T-helper 2 cell treated with Interferon-gamma antibody and Interleukin-4, amounts not matched to agents 100 ng/mL and 5 ng/mL, for 36 hours (primary cell): ENCODE data around the gene TUBAL3. TPM values are rescaled to one million over a fixed set of nuclear protein-coding genes. Genes with fewer than 3 reads are reported as not detected.
"Not testable (repeated sequence)": the region's sequence is repeated elsewhere in the genome, so short reads cannot be mapped to it uniquely, and the experiment has no call there.

Experiments
- intact Hi-C: fragments of 100-400 bp; cut with micrococcal nuclease; formaldehyde crosslinking; loops from one replicate; pipeline ENCODE4 v1.15.1; 2023
- total RNA-seq: library from RNA; stranded (reverse); gene quantifications from 2 replicates; pipeline ENCODE4 v1.2.3, GENCODE V29; 2022

TUBAL3 gene
- total RNA-seq, 1 donor from 2014 or later: not detected

DNA sequence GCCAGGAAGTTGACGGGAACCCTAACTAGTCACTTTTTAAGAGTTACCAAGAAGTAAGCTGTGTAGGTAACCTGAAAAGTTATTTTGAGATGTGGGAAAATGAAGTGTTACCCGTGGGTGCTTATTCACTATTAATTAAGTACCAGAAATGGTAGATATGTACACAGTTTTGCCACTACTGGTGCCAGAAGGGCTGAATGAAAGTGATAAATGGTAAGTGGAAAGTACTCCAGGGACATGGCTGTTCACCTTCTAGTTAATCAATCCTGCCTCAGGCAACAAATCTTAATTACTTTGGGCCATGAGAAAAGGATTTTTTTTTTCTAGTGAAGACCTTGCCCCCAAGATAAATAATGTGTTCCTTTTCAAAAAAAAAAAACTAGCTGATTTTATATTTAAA is 23.5 kb upstream of the TUBAL3 start:
- intact Hi-C loops: no loop called here

DNA sequence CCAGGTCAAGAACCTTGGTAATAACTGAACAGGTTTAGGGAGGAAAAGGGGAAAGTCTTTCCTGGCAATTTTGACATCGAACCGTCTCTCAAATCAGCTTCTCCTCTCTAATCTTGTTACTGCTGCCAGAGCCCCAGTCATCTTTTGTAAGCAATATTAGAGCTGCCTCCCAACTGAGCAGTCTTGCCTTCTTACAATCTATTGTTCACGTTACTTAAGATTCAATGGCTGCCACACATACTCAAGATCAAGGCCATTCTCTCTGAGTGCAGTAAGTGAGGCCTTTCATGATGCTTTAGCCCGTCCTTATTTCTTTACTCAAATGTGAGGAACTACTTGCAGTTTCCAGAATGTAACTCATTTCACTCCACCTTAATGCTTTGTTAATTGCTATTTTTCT is 20.1 kb upstream of the TUBAL3 start:
- intact Hi-C loops: no loop called here

DNA sequence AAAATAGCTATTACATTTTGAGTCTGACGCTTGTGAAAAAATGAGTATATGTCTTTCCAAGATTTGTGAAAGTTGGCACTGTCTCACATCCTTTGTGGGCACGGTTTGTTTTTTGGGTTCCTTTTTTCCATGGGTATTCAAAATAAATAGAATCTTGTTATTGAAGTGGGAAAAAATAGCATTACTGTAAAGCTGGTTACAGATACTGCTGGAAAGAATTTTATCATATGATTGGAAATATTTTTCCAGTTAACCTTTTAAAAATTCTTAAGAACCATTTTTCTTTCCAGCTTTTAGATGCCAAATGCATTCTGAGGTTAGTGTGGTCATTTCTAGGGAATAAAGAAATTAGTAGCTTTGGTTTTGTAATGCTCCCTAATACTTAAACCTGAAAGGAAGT is 19.1 kb upstream of the TUBAL3 start:
- intact Hi-C loops: no loop called here

DNA sequence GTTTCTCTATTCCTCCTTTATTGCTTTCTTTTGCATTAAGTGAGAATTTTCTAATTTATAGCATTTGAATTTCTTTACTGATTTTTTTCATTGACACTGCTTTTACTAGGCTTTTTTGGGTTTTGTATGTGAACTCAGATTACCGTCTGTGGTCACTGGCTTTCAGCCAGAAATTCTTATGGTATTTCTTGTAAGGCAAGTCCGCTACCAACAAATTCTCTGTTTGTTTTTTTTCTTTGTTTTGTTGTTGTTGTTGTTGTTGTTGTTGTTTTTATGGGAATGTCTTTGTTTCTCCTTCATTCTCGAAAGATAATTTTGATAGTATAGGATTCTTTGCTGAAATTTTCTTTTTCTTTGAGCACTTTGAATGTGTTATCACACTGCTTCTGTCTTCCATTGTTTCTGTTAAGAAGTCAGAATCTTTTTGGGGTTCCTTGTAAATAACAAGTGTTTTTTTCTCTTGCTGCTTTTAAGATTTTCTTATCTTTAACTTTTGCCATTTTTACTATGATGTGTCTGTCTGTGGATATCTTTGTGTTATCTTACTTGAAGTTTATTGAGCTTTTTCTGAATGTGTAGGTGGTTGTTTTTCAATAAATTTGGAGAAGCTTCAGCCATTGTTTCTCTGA is 15.0 kb upstream of the TUBAL3 start:
- intact Hi-C loops: no loop called here

DNA sequence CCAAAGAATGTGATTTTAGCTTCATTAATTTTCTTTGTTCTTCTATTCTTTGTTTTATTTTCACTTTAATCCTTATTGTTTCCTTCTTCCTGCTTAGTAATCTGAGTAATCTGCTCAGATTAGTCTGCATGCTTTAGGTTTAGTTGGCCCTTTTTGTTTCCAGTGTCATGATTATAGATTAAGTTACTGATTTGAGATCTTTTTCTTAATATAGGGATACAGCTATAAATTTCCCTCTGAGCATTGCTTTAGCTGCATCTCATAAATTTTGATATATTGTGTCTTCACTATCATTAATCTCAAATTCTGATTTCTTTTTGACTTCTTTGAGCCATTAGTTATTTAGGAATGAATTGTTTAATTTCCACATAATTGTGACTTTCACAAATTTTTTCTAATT is 14.0 kb upstream of the TUBAL3 start:
- intact Hi-C loops: no loop called here

DNA sequence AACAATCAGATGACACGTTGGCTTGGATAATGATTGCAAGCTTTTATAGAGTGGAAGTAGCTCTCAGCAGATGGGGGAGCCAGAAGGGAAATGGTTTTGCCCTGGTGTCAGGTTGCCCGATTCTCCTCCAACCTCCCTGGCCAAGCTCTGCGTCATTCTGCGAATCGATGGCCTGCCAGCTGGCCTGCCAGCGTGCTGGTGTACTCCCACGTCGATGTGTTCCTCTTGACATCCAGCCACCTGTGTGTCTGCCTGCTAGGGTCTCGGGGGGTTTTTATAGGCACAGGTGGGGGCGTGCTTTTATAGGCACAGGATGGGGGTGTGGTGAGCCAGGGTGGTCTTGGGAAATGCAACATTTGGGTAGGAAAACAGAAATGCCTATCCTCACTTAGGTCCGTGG is 12.4 kb upstream of the TUBAL3 start:
- intact Hi-C loops: no loop called here

DNA sequence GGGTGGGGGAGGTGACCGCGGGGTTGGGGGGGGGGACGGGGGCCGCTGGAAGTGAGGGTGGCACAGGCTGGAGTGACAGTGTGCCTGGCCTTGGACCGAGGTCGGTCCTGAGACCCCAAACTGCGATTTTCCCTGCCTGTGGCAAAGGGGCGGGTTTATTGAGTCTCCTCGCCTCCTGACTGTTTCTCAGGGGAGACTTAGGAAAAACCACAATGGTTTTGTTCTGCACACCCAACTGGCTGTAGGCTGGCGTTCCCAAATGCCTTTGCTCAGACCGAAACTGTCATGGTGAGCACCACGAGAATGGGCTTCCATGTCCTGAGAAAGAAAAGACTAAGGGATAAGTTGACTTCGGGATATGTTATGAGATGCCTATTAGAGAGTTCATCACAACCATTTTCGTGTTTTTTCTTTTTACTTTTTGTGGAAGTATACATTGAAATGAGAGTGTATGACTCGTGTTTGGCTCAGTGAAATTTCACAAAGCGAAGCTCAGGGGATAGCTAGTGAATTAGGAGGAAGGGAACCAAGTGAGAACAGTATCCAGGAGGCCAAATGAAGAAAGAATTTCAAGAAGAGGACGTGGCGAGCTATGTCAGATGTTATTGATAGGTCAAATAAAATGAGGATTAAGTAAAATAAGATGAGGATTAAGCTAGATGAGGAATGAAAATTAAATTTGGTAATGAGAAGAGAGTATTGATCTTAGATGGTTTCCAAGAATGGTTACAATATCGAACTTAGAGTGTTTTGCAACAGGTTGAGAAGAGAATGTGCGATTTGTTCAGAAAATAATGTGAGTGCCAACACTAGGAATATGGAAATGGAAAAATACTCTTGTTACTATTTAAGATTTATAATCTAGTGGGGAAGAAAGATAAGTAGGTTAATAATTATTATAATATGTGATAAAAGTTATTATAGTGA is 8.6 kb upstream of the TUBAL3 start:
- intact Hi-C loops: loop anchor here (2.0 kb wide), 1 partner anchor 34 kb away; no protein-coding TSS in a partner anchor

DNA sequence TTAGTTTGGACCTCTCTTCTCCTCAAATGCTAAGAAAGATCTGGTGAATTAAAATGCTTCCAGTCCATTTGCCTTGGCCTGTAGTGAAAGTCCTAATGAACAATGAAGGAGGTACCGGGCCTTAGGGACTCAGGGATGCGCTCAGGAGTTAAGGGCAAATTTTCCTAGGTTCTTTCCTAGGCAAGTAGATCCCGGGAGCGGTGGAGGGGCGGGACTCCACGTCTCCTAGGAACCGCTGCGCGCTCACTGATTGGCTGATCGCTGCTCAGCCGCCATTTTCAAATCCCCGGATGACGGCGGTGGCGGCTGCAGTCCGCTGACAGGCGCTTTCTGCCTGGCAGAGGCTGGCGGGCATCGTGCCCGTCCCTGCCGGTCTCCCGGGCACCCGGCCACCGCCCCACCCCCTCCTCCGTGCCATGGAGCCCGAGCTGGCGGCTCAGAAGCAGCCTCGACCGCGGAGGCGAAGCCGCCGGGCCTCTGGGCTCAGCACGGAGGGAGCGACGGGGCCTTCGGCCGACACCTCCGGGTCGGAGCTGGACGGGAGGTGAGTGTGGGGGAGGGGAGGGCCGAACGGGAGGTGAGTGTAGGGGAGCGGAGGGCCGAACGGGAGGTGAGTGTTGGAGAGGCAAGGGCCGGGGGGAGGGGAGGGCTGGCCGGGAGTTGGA is 7.8 kb upstream of the TUBAL3 start, which contains the start of gene NET1:
NET1 (plus strand) TSS at position 281 of the 665 bp plus-strand sequence; CDS start at position 417, 136 bp downstream.
- intact Hi-C loops: loop anchor here (2.0 kb wide), 1 partner anchor 34 kb away; no protein-coding TSS in a partner anchor

DNA sequence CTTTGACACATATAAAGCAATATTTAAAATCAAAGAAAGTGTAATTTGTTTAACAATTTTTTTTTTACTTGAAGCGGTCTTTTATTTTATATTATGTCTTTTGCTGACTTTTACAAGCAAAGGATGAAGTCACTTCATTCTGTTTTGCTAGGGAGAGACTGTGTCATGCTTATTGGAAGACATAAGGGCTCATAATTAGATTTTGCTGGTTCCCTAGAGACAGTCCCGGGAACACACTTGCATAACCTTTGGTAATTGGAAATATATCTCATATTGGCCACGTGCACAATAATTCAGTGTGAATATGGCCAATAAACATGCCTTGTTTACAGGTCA is 7.3 kb upstream of the TUBAL3 start:
- intact Hi-C loops: loop anchor here (2.0 kb wide), 1 partner anchor 35 kb away; no protein-coding TSS in a partner anchor

DNA sequence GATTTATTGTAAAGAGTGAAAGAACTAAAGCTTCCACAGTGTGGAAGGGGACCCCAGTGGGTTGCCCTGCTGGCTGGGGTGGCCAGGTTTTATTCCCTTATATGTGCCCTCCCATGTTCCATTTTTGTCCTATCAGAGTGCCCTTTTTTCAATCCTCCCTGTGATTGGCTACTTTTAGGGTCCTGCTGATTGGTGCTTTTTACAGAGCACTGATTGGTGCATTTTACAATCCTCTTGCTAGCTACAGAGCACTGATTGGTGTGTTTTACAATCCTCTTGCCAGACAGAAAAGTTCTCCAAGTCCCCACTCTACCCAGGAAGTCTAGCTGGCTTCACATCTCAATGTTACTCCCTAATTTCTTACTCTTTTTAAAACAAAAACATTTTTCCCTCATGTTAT is 6.2 kb upstream of the TUBAL3 start:
- intact Hi-C loops: not testable (repeated sequence)

DNA sequence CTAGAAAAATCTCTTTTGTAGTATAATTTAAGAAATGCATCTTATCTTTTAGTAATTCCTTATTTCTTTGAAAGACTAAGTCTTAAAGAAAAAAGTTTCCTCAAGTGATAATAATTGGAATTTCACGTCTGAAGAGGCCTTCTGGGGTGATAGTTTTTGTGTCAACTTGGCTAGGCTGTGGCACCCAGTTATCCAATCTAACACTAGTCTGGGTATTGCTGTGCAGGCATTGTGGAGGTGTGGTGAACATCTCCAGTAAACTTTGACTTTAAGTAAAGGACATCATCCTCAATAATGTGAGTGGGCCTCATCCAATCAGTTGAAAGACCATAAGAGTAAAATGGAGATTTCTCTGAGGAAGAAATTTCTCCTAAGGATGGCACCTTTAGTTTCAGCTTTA is 2.3 kb upstream of the TUBAL3 start:
- intact Hi-C loops: no loop called here

DNA sequence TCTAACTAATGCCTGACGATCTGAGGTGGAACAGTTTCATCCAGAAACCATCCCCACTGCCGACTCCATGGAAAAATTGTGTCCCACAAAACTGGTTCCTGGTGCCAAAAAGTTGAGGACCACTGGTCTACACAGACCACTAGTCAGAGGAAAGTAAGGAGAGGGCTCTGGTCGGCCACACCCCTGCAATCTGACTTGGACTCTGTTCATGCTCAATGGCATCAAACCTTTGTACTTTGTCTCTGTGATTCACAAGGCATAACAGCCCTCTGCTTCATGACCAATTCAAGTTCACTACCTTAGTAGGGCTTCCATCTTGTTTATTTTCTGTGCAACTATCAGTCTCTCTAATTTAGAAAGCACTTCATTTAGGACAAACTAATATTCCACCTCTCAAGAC is 1.8 kb downstream of the TUBAL3 start:
- intact Hi-C loops: no loop called here

DNA sequence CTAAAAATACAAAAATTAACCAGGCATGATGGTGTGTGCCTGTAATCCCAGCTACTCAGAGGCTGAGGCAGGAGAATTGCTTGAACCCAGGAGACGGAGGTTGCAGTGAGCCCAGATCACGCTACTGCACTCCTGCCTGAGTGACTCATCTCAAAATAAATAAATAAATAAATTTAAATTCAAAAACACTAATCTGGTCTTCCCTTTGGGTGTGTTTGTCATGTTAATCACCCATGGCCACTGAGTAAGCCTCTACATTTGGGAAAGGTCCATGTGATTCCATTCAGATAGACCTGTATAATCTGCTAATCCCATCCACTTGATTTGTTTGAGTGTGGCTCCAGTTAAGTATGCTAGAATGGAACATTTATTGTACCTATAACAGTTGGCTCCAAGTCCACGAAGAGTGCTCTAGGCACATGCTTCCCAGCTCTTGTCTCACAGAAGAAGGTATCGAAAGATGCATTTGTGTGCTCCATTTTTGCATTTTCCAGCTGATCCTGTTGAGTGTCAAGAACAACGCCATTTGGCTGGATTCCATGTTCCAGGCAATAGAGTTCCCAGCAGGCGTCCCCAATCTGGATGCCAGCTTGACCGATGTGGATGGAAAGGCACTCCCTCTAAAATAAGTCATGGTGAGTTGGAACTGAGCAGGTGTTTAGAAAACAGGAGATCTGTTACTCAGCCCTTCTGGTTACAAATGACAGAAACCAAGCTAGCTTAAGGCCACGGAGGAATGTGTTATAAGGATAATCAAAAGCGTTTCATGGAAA is 4.0 kb downstream of the TUBAL3 start:
- intact Hi-C loops: no loop called here

DNA sequence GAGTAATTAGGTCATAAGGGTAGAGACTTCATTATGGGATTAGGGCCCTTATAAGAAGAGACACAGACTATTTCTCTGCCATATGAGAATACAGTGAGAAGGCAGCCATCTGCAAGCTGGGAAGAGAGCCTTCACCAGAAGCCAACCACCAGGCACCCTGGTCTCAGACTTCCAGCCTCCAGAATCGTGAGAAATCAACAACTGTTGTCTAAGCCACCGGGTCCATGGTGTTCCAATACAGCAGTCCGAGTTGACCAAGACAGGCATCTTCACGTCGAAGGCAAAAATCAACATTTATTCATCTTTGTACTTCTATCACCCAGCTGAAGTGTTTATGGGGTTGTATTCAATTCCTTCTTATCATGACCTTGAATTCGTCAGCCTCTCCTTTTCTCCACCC is 5.3 kb downstream of the TUBAL3 start:
- intact Hi-C loops: no loop called here

DNA sequence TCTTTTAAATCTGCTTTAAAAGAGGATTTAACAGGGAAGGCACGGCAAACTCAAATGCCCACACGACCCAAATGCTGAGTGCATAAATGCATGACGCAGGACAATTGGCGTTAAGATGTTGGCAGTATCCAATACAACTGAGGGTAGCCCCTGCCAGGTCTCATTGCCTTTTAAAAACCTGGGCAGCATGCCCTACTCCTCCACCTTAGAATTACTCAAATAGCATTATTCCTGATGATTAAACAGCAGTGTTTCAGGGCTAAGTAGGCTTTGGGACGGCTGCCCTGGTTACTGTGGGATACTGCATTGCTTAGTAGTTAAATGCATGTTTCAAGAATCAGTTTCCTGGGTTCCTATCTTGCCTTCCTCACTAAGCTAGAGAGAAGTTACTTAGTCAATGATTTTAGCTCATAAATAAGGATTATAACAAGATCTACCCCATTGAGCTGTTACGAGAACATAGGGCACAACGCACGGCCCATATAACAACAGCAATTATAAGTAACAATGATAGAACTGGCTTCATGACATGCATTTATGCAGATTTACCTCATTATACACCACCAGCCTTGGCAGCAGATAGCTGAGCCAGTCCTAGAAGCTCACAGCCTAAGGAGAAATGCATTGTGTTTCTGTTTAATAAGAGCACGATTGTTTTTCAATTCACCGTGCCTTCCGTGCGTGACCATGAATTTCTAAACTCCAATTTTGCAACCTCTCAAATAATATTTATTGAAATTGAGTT is 7.9 kb downstream of the TUBAL3 start:
- intact Hi-C loops: no loop called here

DNA sequence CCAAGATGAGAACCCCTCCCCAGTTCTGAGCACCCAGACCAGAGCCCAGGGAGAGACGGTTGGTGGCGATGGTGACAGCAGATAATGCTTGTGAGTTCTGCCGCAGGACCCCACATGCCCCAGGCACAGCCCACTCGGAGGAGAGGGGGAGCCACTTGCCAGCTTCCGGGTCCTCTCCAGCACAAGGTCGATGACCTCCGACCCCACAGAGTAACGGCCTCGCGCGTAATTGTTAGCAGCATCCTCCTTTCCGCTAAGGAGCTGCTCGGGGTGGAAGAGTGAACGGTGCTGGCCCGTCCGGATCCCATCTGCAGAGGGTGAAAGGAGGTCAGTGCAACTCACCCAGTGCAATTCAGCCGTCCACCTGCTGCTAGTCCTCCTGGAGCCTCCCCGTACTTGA is 9.5 kb downstream of the TUBAL3 start:
- intact Hi-C loops: no loop called here

DNA sequence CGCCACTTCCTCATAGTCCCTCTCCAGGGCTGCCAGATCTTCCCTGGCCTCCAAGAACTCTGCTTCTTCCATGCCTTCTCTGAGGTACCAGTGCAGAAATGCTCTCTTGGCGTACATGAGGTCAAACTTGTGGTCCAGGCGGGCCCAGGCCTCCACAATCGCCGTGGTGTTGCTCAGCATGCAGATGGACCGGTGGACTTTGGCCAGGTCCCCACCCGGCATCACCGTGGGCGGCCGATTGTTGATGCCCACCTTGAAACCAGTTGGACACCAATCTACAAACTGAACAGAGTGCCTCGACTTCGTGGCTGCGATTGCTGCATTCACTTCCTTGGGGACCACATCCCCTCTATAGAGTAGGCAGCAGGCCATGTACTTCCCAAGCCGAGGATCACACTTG is 11.1 kb downstream of the TUBAL3 start:
- intact Hi-C loops: no loop called here

DNA sequence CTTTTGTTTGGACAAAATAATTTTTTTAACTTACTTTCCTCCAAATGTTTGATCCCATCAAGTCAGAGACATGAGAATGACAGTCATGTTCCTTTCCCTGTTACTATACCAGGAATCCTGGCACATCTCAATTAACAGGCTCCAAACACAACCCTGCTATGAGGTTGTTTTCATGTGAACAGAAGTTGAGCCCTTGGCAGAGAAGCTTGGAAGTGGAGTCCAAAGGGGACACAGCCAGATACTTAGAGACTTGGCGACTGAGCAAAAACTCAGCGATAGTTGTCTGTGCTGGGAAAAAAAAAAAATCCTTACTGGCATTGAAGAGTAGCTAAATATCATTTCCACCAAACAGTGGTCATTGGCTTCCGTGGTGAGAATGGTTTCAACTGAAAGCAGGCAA is 12.8 kb downstream of the TUBAL3 start:
- intact Hi-C loops: no loop called here

DNA sequence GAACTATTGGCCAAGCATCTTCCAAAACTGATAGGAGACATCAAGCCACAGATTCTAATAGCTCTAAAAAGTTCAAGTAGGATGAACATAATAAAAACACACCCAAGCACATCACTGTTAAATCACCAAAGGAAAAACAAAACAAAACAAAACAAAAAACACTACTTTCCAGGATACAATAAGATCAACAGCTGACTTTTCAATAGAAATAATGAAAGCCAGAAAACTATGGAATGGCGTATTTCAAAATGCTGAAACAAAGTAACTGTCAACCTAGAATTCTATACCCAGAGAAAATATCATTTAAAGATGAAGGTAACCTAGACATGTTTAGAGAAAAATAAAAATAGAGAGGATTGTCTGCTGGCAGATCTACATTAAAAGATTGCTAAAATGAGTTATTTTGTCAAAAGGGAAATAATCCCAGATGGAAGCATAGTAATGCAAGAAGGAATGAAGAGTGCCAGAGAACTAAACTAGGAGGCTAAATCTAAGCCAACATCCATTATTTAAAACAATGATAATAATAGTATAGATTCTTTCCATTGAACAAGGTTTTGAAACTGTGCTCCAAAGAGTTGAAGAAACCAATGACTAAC is 13.9 kb downstream of the TUBAL3 start:
- intact Hi-C loops: no loop called here

DNA sequence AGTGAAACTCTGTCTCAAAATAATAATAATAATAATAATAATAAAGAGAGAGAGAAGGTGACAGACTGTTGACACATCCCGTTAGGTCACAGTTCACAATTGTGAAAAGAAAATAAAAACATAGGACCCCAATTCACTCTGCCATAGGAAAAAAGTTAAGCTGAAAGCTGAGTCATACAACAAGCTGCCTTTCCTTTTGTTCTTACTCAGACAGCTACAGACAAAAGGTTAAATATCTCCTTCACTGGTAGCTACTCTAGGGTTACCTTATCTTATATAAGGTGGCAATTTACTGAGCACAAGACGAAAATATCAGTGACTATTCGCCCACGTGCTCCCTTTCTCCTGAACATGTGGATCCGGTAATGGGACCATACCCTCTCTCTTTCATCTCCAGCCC is 17.5 kb downstream of the TUBAL3 start:
- intact Hi-C loops: no loop called here
